Endothelial cell of umbilical vein (primary cell): ENCODE measurements around the gene CCDC182. TPM values are rescaled to one million over a fixed set of nuclear protein-coding genes. Genes with fewer than 3 reads are reported as not detected.
A peak's percentile ranks its signal among the peaks of the same experiment; 100 is the strongest.

Experiments used
- BruUV-seq: library from RNA; stranded (reverse); fragments of 400-500 nt; replicated peaks from 2 replicates; lab custom pipeline; 2021; lab: Mats Ljungman, UMichigan
- CTCF ChIA-PET: fragments of 300-600, 350-600 bp; sonication (Branson Sonifier 250); formaldehyde crosslinking; loops from one replicate; lab custom pipeline; 2021; ENCODE audit warnings: antibody characterized with exemption, inconsistent platforms; lab: Charles Lee
- POLR2A ChIA-PET: fragments of 300-600, 350-600 bp; sonication (Branson Sonifier 250); formaldehyde crosslinking; loops from one replicate; lab custom pipeline; 2021; ENCODE audit warnings: antibody characterized with exemption, inconsistent platforms; lab: Charles Lee
- DNase-seq: peaks from one replicate; pipeline ENCODE4 v3.0.0-alpha.2; 2011; ENCODE audit warnings: low read depth, low spot score
- FAIRE-seq: peaks from 2 replicates; lab custom pipeline; 2011; peaks lifted over from hg19 to GRCh38; lab: Jason Lieb, UNC
- H2AFZ ChIP-seq: 2 replicates; pipeline ENCODE4 v1.6.0; 2012; ENCODE audit warnings: low read depth, low read length, control low read depth, inconsistent platforms
- H3K27ac ChIP-seq: 2 replicates; pipeline ENCODE4 v1.5.1; 2011; ENCODE audit warnings: low read depth, mild to moderate bottlenecking, control low read depth, low read length, moderate library complexity; ENCODE audit not compliant: insufficient read depth
- H3K27me3 ChIP-seq, 2 experiments: 2 replicates each; pipeline versions ENCODE4 v1.6.0 to v1.6.1; 2011; ENCODE audit warnings: low read length in 2 of 2, mixed read lengths in 1 of 2; ENCODE audit not compliant: control insufficient read depth in 2 of 2, insufficient read depth in 2 of 2
- H3K36me3 ChIP-seq, 2 experiments: 2 replicates in 1 of 2; 3 replicates in 1 of 2; pipeline ENCODE4 v1.5.1; 2011; ENCODE audit warnings: low read length in 2 of 2, mild to moderate bottlenecking in 1 of 2, moderate library complexity in 1 of 2; ENCODE audit not compliant: control insufficient read depth in 2 of 2, insufficient read depth in 2 of 2; ENCODE audit errors: extremely low read depth in 1 of 2
- H3K4me1 ChIP-seq: 3 replicates; pipeline ENCODE4 v1.5.1; 2011; ENCODE audit warnings: mild to moderate bottlenecking, low read length; ENCODE audit not compliant: control insufficient read depth, insufficient read depth; ENCODE audit errors: extremely low read depth
- H3K4me2 ChIP-seq: 2 replicates; pipeline ENCODE4 v1.6.1; 2011; ENCODE audit warnings: low read length, control low read depth, mixed read lengths; ENCODE audit not compliant: insufficient read depth
- H3K4me3 ChIP-seq, 3 experiments: fragments of 200-600 bp in 1 of 3; sonication (generic), shearing (Covaris generic) in 1 of 3; replicated peaks in 1 of 3; 2 replicates each; pipeline ENCODE4 v1.5.1; 2011 to 2016; ENCODE audit warnings: control low read depth in 3 of 3, low read length in 3 of 3, mild to moderate bottlenecking in 2 of 3, inconsistent platforms in 1 of 3, low read depth in 1 of 3, moderate library complexity in 1 of 3; ENCODE audit not compliant: insufficient read depth in 1 of 3
- H3K79me2 ChIP-seq: 2 replicates; pipeline ENCODE4 v1.6.0; 2012; ENCODE audit warnings: low read length, inconsistent platforms; ENCODE audit not compliant: control insufficient read depth, insufficient read depth
- H3K9ac ChIP-seq: replicated peaks from 2 replicates; pipeline ENCODE3; 2011; ENCODE audit warnings: low read length, control low read depth; ENCODE audit not compliant: insufficient read depth; ENCODE audit errors: extremely low read depth
- H3K9me1 ChIP-seq: replicated peaks from 3 replicates; pipeline ENCODE4 v1.6.0; 2011; ENCODE audit warnings: mild to moderate bottlenecking, low read length; ENCODE audit not compliant: control insufficient read depth, insufficient read depth; ENCODE audit errors: extremely low read depth
- H3K9me3 ChIP-seq: replicated peaks from 2 replicates; pipeline ENCODE4 v1.5.1; 2012; ENCODE audit warnings: low read length, inconsistent platforms; ENCODE audit not compliant: control insufficient read depth, insufficient read depth
- H4K20me1 ChIP-seq: replicated peaks from 2 replicates; pipeline ENCODE3; 2011; ENCODE audit warnings: mild to moderate bottlenecking, low read length; ENCODE audit not compliant: control insufficient read depth, insufficient read depth; ENCODE audit errors: extremely low read depth
- EZH2 ChIP-seq: IDR thresholded peaks from 2 replicates; pipeline ENCODE4 v1.6.1; 2012; ENCODE audit warnings: borderline replicate concordance, low read depth, mild to moderate bottlenecking, moderate library complexity, low read length, inconsistent platforms; ENCODE audit not compliant: severe bottlenecking
- GATA2 ChIP-seq: IDR thresholded peaks from 2 replicates; pipeline ENCODE4 v1.7.0; 2011; ENCODE audit warnings: low read depth, mild to moderate bottlenecking, moderate library complexity, mixed read lengths, low read length; ENCODE audit not compliant: insufficient read length, insufficient read depth
- JUN ChIP-seq: IDR thresholded peaks from 2 replicates; pipeline ENCODE4 v1.6.1; 2011; ENCODE audit warnings: borderline replicate concordance, low read depth; ENCODE audit not compliant: insufficient read length, insufficient read depth
- dilution Hi-C: fragments of 300-500 bp; cut with MboI; formaldehyde crosslinking; loops from one replicate; pipeline ENCODE4 v1.15.0; 2019; ENCODE audit warnings: low sequenced_read_pairs; ENCODE audit not compliant: extremely low pct_ligation_motif_present
- intact Hi-C: fragments of 100-400 bp; cut with micrococcal nuclease; formaldehyde crosslinking; loops from one replicate; pipeline ENCODE4 v1.10.0; 2022
- polyA plus RNA-seq, 4 experiments: library from polyadenylated mRNA; depleted of rRNA in 3 of 4; stranded (reverse) in 3 of 4; unstranded in 1 of 4; fragments of >200 nt; gene quantifications; 2 replicates each; pipeline versions ENCODE4 v1.2.1 to v1.2.3, GENCODE V29; 2011 to 2012; ENCODE audit warnings: missing spikeins in 1 of 4
- total RNA-seq: library from RNA; stranded (reverse); gene quantifications from 2 replicates; pipeline ENCODE4 v1.2.3, GENCODE V29; 2021
- TF ChIP-seq, protein P1 (sequence below), 2 donors: IDR thresholded peaks; 1 replicate in 1 of 2; 2 replicates in 1 of 2; pipeline ENCODE4 v1.5.1; 2011; ENCODE audit warnings: low read length in 2 of 2, mild to moderate bottlenecking in 2 of 2, moderate library complexity in 2 of 2, control low read depth in 1 of 2, inconsistent platforms in 1 of 2, low read depth in 1 of 2; ENCODE audit not compliant: insufficient read depth in 1 of 2; ENCODE audit errors: extremely low read depth in 1 of 2

The CCDC182 gene
- total and polyA plus RNA-seq, 2 donors (not counting 3 experiments of a cell fraction or from before 2014, with no cell fraction given): not detected

DNA sequence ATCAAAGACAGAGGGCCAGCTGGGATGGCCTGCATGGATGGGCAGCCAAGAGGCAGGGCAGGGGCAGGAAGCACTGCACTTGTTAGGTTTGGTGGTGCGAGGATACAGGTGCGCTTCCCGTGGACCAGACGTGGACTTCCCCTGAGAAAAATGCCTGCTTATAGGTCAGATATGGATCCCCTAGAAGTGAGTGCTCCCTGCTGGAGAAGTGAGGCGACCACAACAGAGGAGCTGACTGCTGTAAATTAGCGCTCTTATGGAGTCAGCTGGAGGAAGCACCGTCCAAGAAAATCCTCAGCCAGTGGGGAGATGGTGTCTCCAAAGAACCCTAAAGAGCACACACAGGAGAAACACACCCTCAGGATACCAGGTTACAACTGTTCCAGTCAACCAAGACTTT is 27.7 kb upstream of the CCDC182 start:
- no peak overlapping the region for H3K4me3 ChIP-seq
- no peaks in the 10 kb centered on the region for H4K20me1 ChIP-seq
- DNase-seq (no peak), FAIRE-seq (peak; percentile 24)
- H3K27ac ChIP-seq: no peak overlapping the region
- H2AFZ ChIP-seq: no peak overlapping the region
- no peaks in the 10 kb centered on the region for H3K79me2 ChIP-seq
- H3K27me3 ChIP-seq: peaks cover 13 to 17% of the 10 kb centered on the region in 2 experiments
- intact Hi-C loops (no loop called here), dilution Hi-C loops (no loop called here)
- H3K9me3 ChIP-seq: no peaks in the 10 kb centered on the region
- peaks cover 19% of the 10 kb centered on the region for H3K4me1 ChIP-seq
- POLR2A ChIA-PET: interaction anchor here (0.6 kb wide), 1 partner anchor 815 kb away, joined by 7 read pairs; no protein-coding TSS in a partner anchor
- H3K9me1 ChIP-seq: no peaks in the 10 kb centered on the region
- H3K36me3 ChIP-seq: no peaks in the 10 kb centered on the region
- H3K4me2 ChIP-seq: no peak overlapping the region
- no TSS peak for BruUV-seq
- CTCF ChIA-PET: interaction anchor here (1.6 to 3.4 kb wide), 4 partner anchors 11 to 530 kb away, joined by 5 to 53 read pairs (median 20); no protein-coding TSS in a partner anchor
- no peak for TF ChIP-seq EZH2
- TF ChIP-seq, protein P1, sequence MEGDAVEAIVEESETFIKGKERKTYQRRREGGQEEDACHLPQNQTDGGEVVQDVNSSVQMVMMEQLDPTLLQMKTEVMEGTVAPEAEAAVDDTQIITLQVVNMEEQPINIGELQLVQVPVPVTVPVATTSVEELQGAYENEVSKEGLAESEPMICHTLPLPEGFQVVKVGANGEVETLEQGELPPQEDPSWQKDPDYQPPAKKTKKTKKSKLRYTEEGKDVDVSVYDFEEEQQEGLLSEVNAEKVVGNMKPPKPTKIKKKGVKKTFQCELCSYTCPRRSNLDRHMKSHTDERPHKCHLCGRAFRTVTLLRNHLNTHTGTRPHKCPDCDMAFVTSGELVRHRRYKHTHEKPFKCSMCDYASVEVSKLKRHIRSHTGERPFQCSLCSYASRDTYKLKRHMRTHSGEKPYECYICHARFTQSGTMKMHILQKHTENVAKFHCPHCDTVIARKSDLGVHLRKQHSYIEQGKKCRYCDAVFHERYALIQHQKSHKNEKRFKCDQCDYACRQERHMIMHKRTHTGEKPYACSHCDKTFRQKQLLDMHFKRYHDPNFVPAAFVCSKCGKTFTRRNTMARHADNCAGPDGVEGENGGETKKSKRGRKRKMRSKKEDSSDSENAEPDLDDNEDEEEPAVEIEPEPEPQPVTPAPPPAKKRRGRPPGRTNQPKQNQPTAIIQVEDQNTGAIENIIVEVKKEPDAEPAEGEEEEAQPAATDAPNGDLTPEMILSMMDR (IDR thresholded peaks at IDR 0.05; ENCODE audit: extremely low read depth in 1 of 2, insufficient read depth in 1 of 2, low read depth in 1 of 2, low read length in 2 of 2): no peak
- no peak for TF ChIP-seq GATA2
- no peak for TF ChIP-seq JUN
- no peak overlapping the region for H3K9ac ChIP-seq

DNA sequence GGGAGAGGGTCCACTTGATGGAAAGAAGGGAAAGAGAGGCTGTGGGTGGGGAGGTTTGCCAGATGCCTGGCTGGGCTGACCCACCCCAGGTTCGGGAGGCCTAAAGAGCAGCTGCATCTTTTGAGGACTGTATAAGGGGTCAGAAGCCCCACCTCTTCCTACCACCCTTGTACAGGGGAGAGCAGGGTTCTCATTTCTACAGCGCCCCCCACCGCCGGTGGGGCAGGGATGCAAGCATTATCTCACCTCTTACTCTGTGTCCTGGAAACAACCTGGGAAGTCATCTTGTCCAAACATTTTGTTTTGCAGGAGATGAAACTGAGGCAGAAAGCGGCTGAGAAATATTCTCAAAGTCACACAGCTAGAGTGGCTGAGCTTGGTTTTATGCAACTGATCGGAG is 22.5 kb upstream of the CCDC182 start:
- ChIA-PET CTCF (interaction anchor here (1.5 to 7.0 kb wide), 4 partner anchors 10 to 66 kb away, joined by 6 to 57 read pairs (median 8); no protein-coding TSS in a partner anchor), POLR2A (no interaction called here)
- no peak for DNase-seq
- TF ChIP-seq GATA2 (no peak), EZH2 (no peak)
- H3K36me3 ChIP-seq: no peaks in the 10 kb centered on the region
- no peak overlapping the region for H3K4me2 ChIP-seq
- H3K4me1 ChIP-seq: no peaks in the 10 kb centered on the region
- H3K27ac ChIP-seq: no peak overlapping the region
- intact Hi-C loops (no loop called here), dilution Hi-C loops (no loop called here)
- no peak for FAIRE-seq
- H3K9me1 ChIP-seq: no peaks in the 10 kb centered on the region
- H3K9me3 ChIP-seq: no peaks in the 10 kb centered on the region
- no TSS peak for BruUV-seq
- H3K9ac ChIP-seq: no peak overlapping the region
- no peak overlapping the region for H2AFZ ChIP-seq
- H3K4me3 ChIP-seq: no peak overlapping the region
- peaks cover 15 to 17% of the 10 kb centered on the region in 2 experiments for H3K27me3 ChIP-seq
- H3K79me2 ChIP-seq: no peaks in the 10 kb centered on the region
- no peaks in the 10 kb centered on the region for H4K20me1 ChIP-seq
